Kidney (tissue), 14 donors: Measurements from ENCODE around the gene PIAS4. TPM values are rescaled to one million over a fixed set of nuclear protein-coding genes. Genes with fewer than 3 reads are reported as not detected.

Experiments
- DNase-seq, 5 donors: peaks; one replicate each; pipeline ENCODE4 v3.0.0-alpha.2; 2013 to 2020
- FAIRE-seq: peaks from 2 replicates; lab custom pipeline; 2012; peaks lifted over from hg19 to GRCh38; lab: Jason Lieb, UNC
- H3K27ac ChIP-seq, 2 donors: one replicate each; pipeline ENCODE4 v1.7.0; 2013; ENCODE audit warnings: low read depth in 2 of 2, low read length in 2 of 2, inconsistent platforms in 1 of 2
- H3K27me3 ChIP-seq: one replicate; pipeline ENCODE4 v1.7.1; 2013; ENCODE audit warnings: low read length, inconsistent platforms; ENCODE audit not compliant: control insufficient read depth, insufficient read depth
- H3K36me3 ChIP-seq, 3 donors: one replicate each; pipeline versions ENCODE4 v1.7.0 to v1.7.1; 2013; ENCODE audit warnings: low read length in 3 of 3, control low read depth in 1 of 3, inconsistent platforms in 1 of 3; ENCODE audit not compliant: insufficient read depth in 3 of 3, control insufficient read depth in 2 of 3
- H3K4me1 ChIP-seq, 3 donors: one replicate each; pipeline versions ENCODE4 v1.7.0 to v1.7.1; 2013; ENCODE audit warnings: low read length in 3 of 3, inconsistent platforms in 1 of 3, low read depth in 1 of 3; ENCODE audit not compliant: control insufficient read depth in 2 of 3, insufficient read depth in 2 of 3
- H3K4me3 ChIP-seq, 3 donors: one replicate each; pipeline versions ENCODE4 v1.7.0 to v1.8.1; 2013; ENCODE audit warnings: low read length in 3 of 3, control low read depth in 1 of 3, inconsistent platforms in 1 of 3
- H3K9ac ChIP-seq, 3 donors: one replicate each; pipeline versions ENCODE4 v1.7.0 to v1.7.1; 2013; ENCODE audit warnings: low read length in 3 of 3, control low read depth in 1 of 3, inconsistent platforms in 1 of 3
- H3K9me3 ChIP-seq, 3 donors: one replicate each; pipeline versions ENCODE4 v1.7.0 to v1.7.1; 2013; ENCODE audit warnings: low read length in 3 of 3, control low read depth in 1 of 3, inconsistent platforms in 1 of 3; ENCODE audit not compliant: control insufficient read depth in 2 of 3, insufficient read depth in 1 of 3
- intact Hi-C: fragments of 100-400 bp; cut with DNase I; formaldehyde crosslinking; loops from one replicate; pipeline ENCODE4 v1.11.1; 2022
- polyA plus RNA-seq: library from polyadenylated mRNA; stranded (reverse); fragments of 350-450 nt; fragmentation: Illumina TruSeq; extraction: RNeasy Lipid Tissue Mini Kit (QIAGEN cat#74804); gene quantifications from one replicate; pipeline ENCODE4 v1.2.3, GENCODE V29; 2014; ENCODE audit warnings: low read depth, low replicate concordance; ENCODE audit not compliant: insufficient read depth
- total RNA-seq: library from RNA; stranded (reverse); fragmentation: NEBNext Ultra II Directional; extraction: Animal tissue kit (Norgen Biotek cat#: 25700); gene quantifications from one replicate; pipeline ENCODE4 v1.2.1, GENCODE V29; 2021
- TF ChIP-seq, protein P1 (sequence below): IDR thresholded peaks from 3 replicates; pipeline ENCODE4 v1.5.1; 2012; ENCODE audit warnings: mild to moderate bottlenecking, moderate library complexity, borderline replicate concordance; ENCODE audit not compliant: insufficient read depth; ENCODE audit errors: extremely low read depth
- donor health status: control.
- donor health status: control.
- donor health status: control.
- donor health status: control.
- donor health status: control.
- donor health status: DM: yes; HTN: yes; CAD: no.
- donor health status: Normal renal cell carcinoma (clear cell type).

PIAS4 gene
- total and polyA plus RNA-seq, 2 donors from 2014 or later = 9.8 to 25.0 TPM

DNA sequence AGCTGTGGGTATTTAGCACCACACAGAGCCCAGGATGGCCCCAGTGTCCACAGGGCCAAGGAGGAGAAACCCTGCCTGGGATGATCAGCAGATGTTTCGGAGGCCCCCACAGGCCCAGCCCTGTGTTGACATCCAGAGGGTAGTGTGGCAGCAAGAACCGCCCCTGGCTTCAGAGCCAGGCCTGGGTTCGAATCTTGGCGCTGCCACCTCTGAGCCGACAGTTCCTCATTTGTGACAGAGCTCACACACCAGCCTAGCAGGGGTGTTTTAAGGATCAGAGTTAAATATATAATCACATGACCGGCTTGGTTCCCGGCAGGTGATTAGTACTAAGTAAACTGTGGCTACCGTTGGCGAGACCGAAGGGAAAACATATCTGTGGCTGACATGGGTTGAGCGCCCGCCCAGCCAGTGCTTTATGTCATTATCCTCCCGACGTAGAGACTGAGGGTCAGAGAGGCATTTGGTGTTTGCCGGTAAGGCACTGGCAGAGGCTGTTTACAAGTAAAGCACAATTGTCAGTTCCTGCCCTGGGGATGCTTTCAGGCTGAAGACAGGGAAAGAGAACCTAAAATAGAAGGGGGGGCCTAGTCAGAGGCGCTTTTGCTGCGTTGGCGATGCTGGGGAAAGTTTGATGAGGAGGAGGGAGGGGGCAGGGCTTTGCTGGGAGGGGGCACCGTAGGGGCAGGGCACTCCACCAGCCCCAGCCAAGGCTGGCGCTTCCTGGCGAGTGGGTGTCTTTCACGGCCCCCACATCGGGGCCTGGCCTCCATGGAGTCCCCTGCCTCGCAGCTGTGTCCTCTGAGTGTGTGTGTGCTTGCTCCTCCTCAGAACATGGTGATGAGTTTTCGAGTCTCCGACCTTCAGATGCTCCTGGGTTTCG lies 4.8 kb downstream of the PIAS4 start:
- no peak overlapping the region for H3K4me3 ChIP-seq
- no peak overlapping the region for H3K27ac ChIP-seq
- FAIRE-seq (no peak), DNase-seq (no peak)
- peaks cover 0 to 63% (median 16%) of the 10 kb centered on the region in 3 donors for H3K4me1 ChIP-seq
- peaks cover 0 to 12% (median 3%) of the 10 kb centered on the region in 3 donors for H3K36me3 ChIP-seq
- TF ChIP-seq, protein P1, sequence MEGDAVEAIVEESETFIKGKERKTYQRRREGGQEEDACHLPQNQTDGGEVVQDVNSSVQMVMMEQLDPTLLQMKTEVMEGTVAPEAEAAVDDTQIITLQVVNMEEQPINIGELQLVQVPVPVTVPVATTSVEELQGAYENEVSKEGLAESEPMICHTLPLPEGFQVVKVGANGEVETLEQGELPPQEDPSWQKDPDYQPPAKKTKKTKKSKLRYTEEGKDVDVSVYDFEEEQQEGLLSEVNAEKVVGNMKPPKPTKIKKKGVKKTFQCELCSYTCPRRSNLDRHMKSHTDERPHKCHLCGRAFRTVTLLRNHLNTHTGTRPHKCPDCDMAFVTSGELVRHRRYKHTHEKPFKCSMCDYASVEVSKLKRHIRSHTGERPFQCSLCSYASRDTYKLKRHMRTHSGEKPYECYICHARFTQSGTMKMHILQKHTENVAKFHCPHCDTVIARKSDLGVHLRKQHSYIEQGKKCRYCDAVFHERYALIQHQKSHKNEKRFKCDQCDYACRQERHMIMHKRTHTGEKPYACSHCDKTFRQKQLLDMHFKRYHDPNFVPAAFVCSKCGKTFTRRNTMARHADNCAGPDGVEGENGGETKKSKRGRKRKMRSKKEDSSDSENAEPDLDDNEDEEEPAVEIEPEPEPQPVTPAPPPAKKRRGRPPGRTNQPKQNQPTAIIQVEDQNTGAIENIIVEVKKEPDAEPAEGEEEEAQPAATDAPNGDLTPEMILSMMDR = no peak
- no peak overlapping the region for H3K9ac ChIP-seq
- H3K9me3 ChIP-seq = no peaks in the 10 kb centered on the region
- intact Hi-C loops = no loop called here
- no peaks in the 10 kb centered on the region for H3K27me3 ChIP-seq

DNA sequence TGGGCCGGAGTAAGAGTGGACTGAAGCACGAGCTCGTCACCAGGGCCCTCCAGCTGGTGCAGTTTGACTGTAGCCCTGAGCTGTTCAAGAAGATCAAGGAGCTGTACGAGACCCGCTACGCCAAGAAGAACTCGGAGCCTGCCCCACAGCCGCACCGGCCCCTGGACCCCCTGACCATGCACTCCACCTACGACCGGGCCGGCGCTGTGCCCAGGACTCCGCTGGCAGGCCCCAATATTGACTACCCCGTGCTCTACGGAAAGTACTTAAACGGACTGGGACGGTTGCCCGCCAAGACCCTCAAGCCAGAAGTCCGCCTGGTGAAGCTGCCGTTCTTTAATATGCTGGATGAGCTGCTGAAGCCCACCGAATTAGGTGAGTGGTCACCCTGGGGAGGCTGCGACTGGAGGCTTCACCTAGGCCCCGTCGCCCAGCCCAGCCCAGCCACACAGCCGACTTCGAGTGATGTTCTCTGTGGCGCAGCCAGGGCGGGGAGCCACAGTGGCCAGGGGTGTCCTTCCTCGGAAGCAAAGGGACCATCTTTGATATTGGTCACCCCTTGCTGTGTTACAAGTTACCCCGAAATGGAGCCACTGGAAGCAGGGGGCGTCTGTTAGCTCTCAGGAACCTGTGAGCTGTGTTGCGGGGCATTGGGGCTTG lies 5.6 kb downstream of the PIAS4 start:
- Histone ChIP-seq H3K4me1 (peaks cover 0 to 63% (median 16%) of the 10 kb centered on the region in 3 donors), H3K27ac (no peak overlapping the region), H3K27me3 (no peaks in the 10 kb centered on the region), H3K9ac (no peak overlapping the region), H3K36me3 (peaks cover 0 to 12% (median 3%) of the 10 kb centered on the region in 3 donors), H3K4me3 (no peak overlapping the region), H3K9me3 (no peaks in the 10 kb centered on the region)
- no peak for DNase-seq
- intact Hi-C loops = no loop called here
- TF ChIP-seq, protein P1 = no peak
- no peak for FAIRE-seq

DNA sequence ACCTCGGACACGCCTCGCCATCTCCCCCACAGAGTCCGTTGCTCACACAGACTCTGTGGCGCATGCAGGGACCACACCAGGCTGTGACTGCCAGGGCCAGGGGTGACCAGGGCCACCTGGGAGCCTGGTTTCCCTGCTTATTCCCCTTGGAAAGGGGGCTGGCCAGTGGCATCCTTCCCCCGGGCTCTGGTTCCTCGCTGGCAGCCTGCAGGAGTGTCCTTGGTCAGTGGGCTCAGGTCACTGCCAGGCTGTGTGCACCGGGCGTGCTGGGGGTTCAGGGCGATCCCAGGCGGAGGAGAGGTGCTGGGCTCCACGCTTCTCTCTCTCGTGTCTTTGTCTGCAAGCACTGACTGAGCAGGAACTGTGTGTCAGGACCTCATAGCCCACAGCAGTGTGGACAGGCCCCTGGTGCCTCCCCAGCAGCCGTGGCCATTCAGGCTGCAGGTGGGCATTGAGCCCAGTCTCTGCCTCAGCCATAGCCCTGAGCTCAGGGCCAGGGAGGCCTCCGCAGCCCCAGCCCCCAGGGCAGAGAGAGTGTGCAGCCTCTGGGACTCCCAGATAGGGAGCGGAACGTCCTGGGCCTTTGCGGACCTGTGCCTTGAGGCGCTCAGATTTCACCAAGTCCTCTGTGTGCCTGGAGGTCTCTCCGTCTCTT lies 6.5 kb downstream of the PIAS4 start:
- H3K36me3 ChIP-seq = peaks cover 0 to 16% (median 3%) of the 10 kb centered on the region in 3 donors
- H3K4me3 ChIP-seq = no peak overlapping the region
- H3K27ac ChIP-seq = no peak overlapping the region
- DNase-seq = peak in 2 of 5 donors; percentile 27 to 46
- no peak overlapping the region for H3K9ac ChIP-seq
- H3K27me3 ChIP-seq = no peaks in the 10 kb centered on the region
- no peaks in the 10 kb centered on the region for H3K9me3 ChIP-seq
- peaks cover 0 to 55% (median 16%) of the 10 kb centered on the region in 3 donors for H3K4me1 ChIP-seq
- intact Hi-C loops = no loop called here
- FAIRE-seq = no peak
- TF ChIP-seq, protein P1 = no peak
